KBM-7 (cell line): Measurements from ENCODE around the gene WBP4.
A peak's percentile ranks its signal among the peaks of the same experiment; 100 is the strongest.
"Not testable (repeated sequence)": the region's sequence is repeated elsewhere in the genome, so short reads cannot be mapped to it uniquely, and the experiment has no call there.

Source experiments
- DNase-seq: peaks from one replicate; pipeline ENCODE4 v3.0.0-alpha.2; 2015
- in situ Hi-C: fragments of 300-500 bp; cut with MboI; formaldehyde crosslinking; loops from 2 replicates; pipeline ENCODE4 v1.14.3; 2020; ENCODE audit warnings: low sequenced_read_pairs, low pct_unique_long_range_greater_than_20kb, mixed read lengths

Gene WBP4

GRCh38 chr13:41040584-41041334 is 20.6 kb upstream of the WBP4 start:
- in situ Hi-C loops: loop anchor here (25.0 kb wide), 1 partner anchor 253 kb away; the partner anchor contains the start of gene SLC25A15
- no peak for DNase-seq

- in situ Hi-C loops: loop anchor here (25.0 kb wide), 1 partner anchor 255 kb away; the partner anchor contains the start of gene SLC25A15
- not testable (repeated sequence) for DNase-seq
Observed at GRCh38 chr13:41042419-41042818, 18.9 kb upstream of the WBP4 start.

DNA sequence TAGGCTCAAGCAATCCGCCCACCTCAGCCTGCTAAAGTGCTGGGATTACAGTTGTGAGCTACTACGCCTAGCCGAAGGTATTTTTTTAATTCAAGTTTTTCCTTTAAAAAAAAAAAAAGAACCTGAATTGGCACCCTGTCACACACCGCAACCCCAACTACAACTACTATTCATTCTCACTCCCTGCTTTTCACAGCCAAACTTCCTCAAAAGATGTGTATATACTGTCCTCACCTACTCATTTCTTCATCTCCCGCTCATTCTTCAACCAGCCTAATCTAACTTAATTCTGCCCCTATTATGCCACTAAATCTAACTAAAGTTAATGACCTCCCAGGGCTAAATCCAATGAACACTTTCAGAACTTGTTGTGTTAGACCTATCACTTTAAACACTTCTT is 12.7 kb upstream of the WBP4 start:
- in situ Hi-C loops: loop anchor here (25.0 kb wide), 1 partner anchor 261 kb away; the partner anchor contains the start of gene SLC25A15
- no peak for DNase-seq

GRCh38 chr13:41049480-41050440 is 11.5 kb upstream of the WBP4 start:
- no peak for DNase-seq

DNA sequence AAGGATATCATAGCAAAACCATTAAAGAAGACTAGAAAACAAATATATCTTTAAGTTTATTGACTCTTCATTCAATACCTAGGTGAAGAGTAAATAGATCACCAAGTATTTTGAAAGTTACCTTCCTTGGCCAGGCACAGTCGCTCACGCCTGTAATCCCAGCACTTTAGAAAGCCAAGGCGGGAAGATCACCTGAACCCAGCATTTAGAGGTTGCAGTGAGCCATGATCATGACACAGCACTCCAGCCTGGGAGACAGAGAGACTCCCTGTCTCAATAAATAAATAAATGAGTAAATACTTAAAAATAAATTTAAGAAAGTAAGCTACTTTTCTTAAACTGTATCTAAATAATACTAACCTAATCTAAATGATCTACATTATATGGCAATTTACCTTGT is 8.9 kb upstream of the WBP4 start:
- DNase-seq: no peak
- in situ Hi-C loops: no loop called here

More at GRCh38 chr13:41049480-41050440, 11.5 kb upstream of the WBP4 start:
- in situ Hi-C loops: loop anchor here (25.0 kb wide), 1 partner anchor 262 kb away; the partner anchor contains the start of gene SLC25A15

GRCh38 chr13:41053384-41053826 is 7.9 kb upstream of the WBP4 start:
- in situ Hi-C loops: no loop called here
- peak; percentile 66 for DNase-seq

GRCh38 chr13:41054212-41054877 is 7.0 kb upstream of the WBP4 start:
- DNase-seq: peak; percentile 73
- in situ Hi-C loops: no loop called here

DNA sequence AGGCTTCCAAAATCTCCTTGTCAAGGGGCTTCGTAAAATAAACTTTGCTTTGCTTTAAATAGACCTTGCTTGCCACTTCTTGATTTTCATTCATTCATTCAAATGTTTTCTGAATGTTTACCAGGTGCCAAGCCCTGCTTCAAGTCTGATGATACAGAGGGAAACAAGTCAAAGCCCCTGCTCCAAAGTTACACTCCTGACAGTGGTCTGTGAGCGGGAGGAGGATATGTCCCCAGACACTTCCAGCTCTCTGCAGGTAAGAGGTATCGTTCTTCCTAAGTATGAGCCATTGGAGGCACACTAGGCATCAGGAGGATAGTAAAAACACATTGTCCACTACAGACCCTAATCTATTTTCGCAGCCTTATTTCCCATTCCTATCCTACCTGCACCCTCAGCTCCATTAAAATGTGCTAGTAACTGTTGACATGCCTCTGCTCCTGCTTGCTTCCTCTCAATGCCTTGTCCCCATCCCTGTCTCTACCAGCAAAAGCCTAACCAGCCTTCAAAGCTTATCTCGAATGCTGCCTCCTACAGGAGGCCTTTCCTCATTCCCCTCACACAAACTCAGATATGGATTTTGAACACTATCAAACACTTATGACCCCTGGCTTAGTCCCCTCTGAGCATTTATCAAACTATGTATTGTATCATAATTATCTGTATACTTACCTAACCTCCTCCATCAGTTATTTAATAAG is 6.2 kb upstream of the WBP4 start:
- peak; percentile 60 for DNase-seq
- in situ Hi-C loops: no loop called here

DNA sequence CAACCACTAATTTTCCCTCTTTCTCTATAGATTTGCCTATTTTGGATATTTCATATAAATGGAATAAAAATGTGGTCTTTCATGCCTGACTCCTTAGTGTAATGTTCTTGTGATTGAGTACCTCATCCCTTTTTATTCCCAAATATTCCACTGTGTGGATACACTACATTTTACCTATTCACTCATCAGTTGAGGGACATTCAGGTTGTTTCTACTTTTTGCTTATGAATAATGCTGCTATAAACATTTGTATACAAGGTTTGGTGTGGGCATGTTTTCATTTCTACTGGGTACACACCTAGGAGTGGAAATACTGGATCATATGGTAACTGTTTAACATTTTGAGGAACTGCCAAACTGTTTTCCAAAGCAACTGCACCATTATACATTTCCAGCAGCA is 5.1 kb upstream of the WBP4 start:
- in situ Hi-C loops: no loop called here
- DNase-seq: no peak

GRCh38 chr13:41056826-41057711 is 4.2 kb upstream of the WBP4 start:
- no peak for DNase-seq
- in situ Hi-C loops: no loop called here

DNA sequence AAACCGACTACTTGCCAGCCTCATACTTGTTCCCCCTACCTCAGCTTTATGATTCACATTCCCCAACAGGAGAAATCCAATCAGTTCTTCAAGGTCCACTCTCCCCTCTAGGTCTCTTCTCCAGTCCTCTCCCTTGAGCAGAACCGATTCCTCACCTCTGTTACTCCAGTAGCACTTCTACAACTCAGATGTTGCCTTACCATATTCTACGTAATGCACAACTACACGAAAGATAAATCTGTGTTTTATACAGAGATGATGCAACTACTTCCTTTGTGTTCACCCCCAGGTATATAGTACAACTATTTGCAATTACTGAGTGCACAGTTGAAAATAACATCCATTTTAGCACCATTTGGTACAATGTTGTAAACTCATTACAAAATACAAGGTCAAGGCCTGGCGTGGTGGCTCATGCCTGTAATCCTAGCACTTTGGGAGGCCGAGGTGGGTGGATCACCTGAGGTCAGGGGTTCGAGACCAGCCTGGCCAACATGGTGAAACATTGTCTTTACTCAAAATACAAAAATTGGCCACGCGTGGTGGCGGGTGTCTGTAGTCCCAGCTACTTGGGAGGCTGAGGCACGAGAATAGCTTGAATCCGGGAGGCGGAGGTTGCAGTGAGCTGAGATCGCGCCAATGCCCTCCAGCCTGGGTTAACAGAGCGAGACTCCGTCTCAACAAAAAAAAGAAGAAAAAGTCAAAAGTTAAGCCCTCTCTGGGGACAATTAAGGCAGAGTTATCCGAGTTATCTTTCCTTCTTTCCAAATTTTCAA is 2.8 kb upstream of the WBP4 start:
- in situ Hi-C loops: no loop called here

GRCh38 chr13:41059456-41060081 is 1.7 kb upstream of the WBP4 start:
- no peak for DNase-seq
- in situ Hi-C loops: no loop called here

More for the DNA sequence above, 2.8 kb upstream of the WBP4 start:
- no peak for DNase-seq

DNA sequence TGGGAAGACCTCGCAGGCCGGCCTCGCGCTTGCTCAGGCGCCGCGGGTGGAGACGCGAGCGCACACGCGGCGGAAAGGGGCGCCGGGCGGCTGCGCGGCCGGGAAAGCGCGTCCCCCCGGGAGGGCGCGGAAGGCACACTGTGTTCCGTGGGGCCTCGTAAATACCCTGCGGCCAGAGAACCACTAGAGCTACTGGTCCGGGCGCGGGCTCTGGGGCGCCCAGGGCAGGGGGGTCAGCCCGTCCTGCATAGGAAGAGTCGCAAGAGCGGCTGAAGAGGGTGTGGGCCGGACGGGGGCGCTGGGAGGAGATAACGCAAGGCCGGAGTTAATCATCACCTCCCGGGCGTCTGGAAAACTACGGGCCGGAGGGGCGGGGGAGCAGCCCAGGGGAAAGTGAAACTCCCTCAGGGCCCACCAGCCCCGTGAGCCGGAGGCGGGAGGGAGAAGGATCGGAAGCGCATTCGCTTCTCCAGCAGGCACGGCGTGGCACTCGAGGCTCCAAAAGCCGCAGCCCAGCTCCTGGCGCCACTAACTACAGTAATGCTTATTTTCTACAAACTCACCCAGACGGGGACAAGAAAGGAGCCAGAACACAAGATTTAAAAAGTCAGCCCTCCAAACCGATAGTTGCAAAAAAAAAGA is 1.1 kb upstream of the WBP4 start:
- peak; percentile 93 for DNase-seq

DNA sequence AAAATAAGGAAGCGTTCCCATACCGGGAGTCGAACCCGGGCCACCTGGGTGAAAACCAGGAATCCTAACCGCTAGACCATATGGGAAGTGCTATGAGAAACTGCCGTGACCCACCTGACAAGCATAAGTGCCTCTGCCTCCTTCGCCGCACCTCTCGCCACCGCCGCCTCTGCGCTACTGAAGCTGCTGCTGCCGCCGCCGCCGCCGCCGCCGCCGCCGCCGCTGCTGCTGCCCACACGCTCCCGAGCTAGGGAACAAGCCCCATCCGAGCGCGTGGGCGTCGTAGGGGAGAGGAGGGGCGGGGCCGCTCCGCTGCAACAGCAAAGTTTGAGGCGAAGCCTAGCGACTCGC is 610 bp upstream of the WBP4 start:
- in situ Hi-C loops: no loop called here
- DNase-seq: peak; percentile 92

More for the DNA sequence above, 1.1 kb upstream of the WBP4 start:
- in situ Hi-C loops: no loop called here

DNA sequence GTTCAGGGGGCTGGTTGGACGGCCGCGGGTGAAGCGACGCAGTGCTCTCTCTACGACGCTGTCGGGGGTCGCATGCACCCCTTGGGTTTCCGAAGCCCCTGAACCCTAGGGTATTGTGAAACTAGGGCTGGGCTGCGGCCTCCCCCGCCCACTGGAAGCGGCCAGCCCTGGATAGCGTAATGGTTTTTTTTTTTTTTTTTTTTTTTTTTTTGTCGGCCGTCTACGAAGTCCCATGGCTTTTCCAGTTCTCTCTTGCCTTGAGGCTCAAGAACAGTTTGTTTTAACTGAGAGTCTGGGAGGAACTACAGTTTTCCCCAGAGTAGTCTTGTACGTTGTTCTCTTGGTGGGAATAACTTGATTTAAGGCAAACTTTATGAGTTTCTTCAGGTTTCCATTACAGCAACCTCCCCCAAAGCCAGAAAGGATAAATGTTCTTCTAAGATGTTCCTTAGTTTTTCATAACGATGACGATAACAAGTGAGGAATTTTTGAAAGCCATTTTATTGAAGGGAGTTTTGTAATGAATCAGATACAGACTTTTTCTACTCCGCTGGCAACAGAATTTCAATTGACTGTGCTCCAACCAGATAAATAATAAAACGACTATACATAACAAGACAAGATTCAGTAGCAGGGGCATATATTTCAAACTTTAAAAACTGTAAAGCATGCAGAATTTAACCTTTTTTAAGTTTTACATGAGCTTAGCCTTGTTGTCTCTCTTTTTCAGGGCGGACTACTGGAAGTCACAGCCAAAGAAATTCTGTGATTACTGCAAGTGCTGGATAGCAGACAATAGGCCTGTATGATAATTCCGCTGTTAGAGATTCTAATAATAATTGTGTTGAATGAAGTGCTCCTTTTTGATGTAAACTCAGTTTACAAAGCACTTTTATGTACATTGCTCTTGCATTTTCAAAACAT is 867 bp downstream of the WBP4 start:
- in situ Hi-C loops: no loop called here

More for the DNA sequence above, 867 bp downstream of the WBP4 start:
- DNase-seq: peak; percentile 86
